ENCODE results near the gene SIX3. TPM values are rescaled to one million over a fixed set of nuclear protein-coding genes. Genes with fewer than 3 reads are reported as not detected.

The SIX3 gene
- total and polyA plus RNA-seq, 2 donors (not counting 1 experiment from before 2014, with no cell fraction given) = not detected

DNA sequence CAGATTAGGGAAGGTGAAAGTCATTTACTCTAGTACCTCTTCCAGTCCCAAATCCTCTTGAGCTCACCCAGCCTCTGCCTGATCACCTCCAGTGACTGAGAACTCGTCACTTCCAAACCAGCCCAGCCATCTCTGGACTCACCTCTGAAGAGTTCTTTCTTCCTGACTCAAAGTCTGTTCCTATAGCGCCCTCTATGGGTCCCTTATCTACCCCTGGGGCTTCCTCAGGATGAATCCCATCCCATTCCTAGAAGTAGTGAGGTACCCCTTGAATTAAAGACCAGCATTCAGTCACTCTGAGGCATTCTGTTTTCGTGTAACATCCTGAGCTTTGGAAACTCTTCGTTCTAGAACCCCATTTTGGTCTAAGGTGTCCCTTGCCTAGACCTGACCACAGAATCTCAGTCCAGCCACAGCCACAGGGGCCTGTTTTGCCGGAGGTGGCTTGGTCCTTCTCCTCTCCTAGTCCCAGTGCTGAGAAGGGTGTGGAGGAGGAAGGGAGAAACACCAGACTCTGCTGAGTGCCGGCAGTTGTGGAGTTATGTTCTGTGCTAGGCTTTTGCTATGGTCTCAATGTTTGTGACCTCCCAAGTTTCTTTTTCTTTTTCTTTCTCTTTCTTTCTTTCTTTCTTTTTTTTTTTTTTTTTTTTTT lies 32.7 kb downstream of the SIX3 start:
- Histone ChIP-seq H3K36me3 (replicated peaks in 1 of 2; ENCODE audit: control extremely low read depth in 1 of 2, control insufficient read depth in 1 of 2, extremely low read depth in 1 of 2, insufficient read depth in 2 of 2, low read length in 1 of 2) (no peaks in the 10 kb centered on the region), H3K9ac (ENCODE audit: low read length) (no peak overlapping the region), H3K4me2 (replicated peaks; ENCODE audit: low read depth, low read length, poor library complexity, severe bottlenecking) (no peak overlapping the region), H3K9me3 (ENCODE audit: control extremely low read depth in 1 of 3, control insufficient read depth in 2 of 3, insufficient read depth in 1 of 3, low read length in 2 of 3) (no peaks in the 10 kb centered on the region), H2AFZ (ENCODE audit: insufficient read depth, low read depth, low read length, poor library complexity, severe bottlenecking) (peak overlapping the region; percentile 5), H3K4me1 (ENCODE audit: control insufficient read depth in 2 of 2, insufficient read depth in 2 of 2, low read length in 2 of 2) (no peaks in the 10 kb centered on the region), H4K20me1 (ENCODE audit: control insufficient read depth, insufficient read depth, low read length, poor library complexity, severe bottlenecking) (no peaks in the 10 kb centered on the region), H3K27me3 (replicated peaks in 1 of 4; ENCODE audit: control extremely low read depth in 1 of 4, control insufficient read depth in 3 of 4, insufficient read depth in 4 of 4, low read length in 3 of 4) (peaks cover 0 to 3% (median 0%) of the 10 kb centered on the region in 4 experiments), H3K27ac (ENCODE audit: low read length in 2 of 2) (no peak overlapping the region), H3K79me2 (ENCODE audit: control insufficient read depth, insufficient read depth, low read length) (no peaks in the 10 kb centered on the region), H3K4me3 (ENCODE audit: control extremely low read depth in 1 of 5, extremely low read depth in 1 of 5, insufficient read depth in 1 of 5, low read depth in 2 of 5, low read length in 4 of 5) (no peak overlapping the region)
- intact Hi-C loops (cut with micrococcal nuclease) = no loop called here
- DNase-seq (no peak), ATAC-seq (ENCODE audit: low read depth) (no peak)
- WGBS (ENCODE audit: insufficient coverage) = 77% methylated on average over 4 of the region's 6 CpGs
- no peak for TF ChIP-seq EZH2 (IDR thresholded peaks at IDR 0.05; ENCODE audit: borderline replicate concordance, insufficient read depth, low read depth, low read length, poor library complexity, severe bottlenecking)
- TF ChIP-seq, protein P1, sequence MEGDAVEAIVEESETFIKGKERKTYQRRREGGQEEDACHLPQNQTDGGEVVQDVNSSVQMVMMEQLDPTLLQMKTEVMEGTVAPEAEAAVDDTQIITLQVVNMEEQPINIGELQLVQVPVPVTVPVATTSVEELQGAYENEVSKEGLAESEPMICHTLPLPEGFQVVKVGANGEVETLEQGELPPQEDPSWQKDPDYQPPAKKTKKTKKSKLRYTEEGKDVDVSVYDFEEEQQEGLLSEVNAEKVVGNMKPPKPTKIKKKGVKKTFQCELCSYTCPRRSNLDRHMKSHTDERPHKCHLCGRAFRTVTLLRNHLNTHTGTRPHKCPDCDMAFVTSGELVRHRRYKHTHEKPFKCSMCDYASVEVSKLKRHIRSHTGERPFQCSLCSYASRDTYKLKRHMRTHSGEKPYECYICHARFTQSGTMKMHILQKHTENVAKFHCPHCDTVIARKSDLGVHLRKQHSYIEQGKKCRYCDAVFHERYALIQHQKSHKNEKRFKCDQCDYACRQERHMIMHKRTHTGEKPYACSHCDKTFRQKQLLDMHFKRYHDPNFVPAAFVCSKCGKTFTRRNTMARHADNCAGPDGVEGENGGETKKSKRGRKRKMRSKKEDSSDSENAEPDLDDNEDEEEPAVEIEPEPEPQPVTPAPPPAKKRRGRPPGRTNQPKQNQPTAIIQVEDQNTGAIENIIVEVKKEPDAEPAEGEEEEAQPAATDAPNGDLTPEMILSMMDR (IDR thresholded peaks at IDR 0.05) = no peak
- no peaks in the 10 kb centered on the region for H3K9me3 Mint-ChIP-seq (ENCODE audit: insufficient read depth)
- peaks cover 23% of the 10 kb centered on the region for H3K27me3 Mint-ChIP-seq
- peaks cover 4% of the 10 kb centered on the region for H3K4me1 Mint-ChIP-seq
- ChIA-PET CTCF (interaction anchor here (0.6 to 1.6 kb wide), 3 partner anchors 8 to 1630 kb away, joined by 3 to 6 read pairs (median 3); no protein-coding TSS in a partner anchor), POLR2A (no interaction called here)
- H3K27ac Mint-ChIP-seq = no peak overlapping the region
- no peak overlapping the region for H3K4me3 Mint-ChIP-seq

Data from B cell (primary cell).